Left hindlimb (tissue), 1 donor: ENCODE results near the gene GTF2H1.
A peak's percentile ranks its signal among the peaks of the same experiment; 100 is the strongest.

ENCODE experiments used
- DNase-seq: peaks from one replicate; pipeline ENCODE4 v3.0.0-alpha.2; 2018

The GTF2H1 gene

GRCh38 chr11:18321969-18322711 lies at the start of gene GTF2H1, which contains the start of gene HPS5:
Gene GTF2H1 (plus strand): TSS chr11:18322567. CDS start chr11:18333075, 10,508 bp downstream.
Gene HPS5 (minus strand): TSS chr11:18322140. CDS start chr11:18317858, 4,282 bp downstream.
- peak; percentile 96 for DNase-seq

GRCh38 chr11:18277565-18278271 lies 44.6 kb upstream of the GTF2H1 start:
- no peak for DNase-seq

DNA sequence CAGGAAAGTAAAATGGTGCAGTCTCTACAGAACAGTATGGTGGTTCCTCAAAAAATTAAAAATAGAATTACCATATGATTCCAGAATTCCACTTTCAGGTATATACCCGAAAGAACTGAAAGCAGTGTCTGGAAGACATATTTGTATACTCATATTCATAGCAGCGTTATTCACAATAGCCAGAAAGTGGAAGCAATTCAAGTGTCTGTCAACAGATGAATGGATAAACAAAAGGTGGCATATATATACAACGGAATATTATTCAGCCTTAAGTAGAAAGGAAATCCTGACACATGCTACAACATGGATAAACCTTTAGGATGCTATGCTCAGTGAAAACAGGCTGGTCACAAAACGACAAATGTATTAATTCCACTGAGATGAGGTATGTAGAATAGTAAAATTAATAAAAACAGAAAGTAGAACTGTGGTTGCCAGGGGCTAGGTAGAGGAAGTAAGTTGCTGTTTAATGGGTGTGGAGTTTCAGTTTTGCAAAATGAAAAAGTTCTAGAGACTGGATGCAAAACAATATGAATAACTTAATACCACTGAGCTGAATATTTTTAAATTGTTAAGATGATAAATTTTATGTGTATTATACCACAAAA lies 41.8 kb upstream of the GTF2H1 start:
- DNase-seq: no peak

DNA sequence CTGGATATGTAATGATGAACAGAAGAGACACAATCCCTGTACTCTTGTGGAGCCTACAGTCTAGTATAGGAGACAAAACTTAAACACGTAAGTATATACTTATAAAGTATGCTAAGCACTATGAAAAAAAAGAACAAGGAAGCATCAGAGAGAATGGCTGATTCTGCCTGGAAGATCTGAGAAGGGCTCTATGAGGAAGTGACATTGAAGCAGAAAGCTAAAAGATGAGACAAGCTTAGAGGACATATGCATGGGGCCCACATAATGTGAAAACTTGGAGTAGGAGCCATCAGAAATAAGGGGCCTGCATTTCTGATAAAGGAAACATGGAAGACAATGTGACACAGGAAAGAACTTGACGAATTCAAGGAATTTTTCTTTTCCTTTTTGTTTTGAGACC lies 39.7 kb upstream of the GTF2H1 start:
- DNase-seq: no peak

GRCh38 chr11:18285841-18286240 lies 36.5 kb upstream of the GTF2H1 start:
- no peak for DNase-seq

DNA sequence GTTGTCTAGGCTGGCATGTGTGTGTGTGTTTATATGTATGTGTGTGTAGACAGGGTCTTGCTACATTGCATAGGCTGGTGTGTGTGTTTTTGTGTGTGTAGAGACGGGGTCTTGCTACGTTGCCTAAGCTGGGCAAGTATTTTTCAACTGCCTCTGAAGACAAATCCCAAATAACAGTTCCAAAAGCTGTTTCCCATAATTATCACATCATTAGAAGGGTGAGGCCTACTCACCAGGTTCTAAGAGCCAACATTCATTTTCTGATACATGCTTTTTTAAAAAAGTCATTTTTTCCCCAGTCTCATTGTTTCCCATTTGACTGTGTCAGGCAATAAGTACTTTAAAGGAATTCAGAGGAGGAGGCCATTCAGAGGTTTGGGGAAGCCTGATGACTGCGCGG lies 33.5 kb upstream of the GTF2H1 start:
- no peak for DNase-seq

DNA sequence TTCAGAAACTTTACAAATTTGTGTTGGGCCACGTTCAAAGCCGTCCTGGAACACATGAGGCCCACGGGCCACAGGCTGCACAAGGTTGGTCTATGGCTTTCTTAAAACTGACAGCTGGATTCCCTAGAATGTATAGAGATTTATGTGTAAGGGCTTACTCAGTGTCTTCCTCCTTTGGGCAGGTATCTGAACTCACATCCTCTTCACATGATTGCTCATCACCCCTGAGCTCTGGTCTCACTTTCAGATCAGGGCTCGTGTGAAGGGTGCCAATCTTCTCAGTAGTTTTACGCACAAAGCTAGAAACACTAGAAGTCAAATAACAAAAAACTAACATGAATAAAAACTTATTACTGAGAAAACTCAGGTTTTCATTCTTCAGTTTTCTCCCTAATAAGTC lies 27.5 kb upstream of the GTF2H1 start:
- no peak for DNase-seq

DNA sequence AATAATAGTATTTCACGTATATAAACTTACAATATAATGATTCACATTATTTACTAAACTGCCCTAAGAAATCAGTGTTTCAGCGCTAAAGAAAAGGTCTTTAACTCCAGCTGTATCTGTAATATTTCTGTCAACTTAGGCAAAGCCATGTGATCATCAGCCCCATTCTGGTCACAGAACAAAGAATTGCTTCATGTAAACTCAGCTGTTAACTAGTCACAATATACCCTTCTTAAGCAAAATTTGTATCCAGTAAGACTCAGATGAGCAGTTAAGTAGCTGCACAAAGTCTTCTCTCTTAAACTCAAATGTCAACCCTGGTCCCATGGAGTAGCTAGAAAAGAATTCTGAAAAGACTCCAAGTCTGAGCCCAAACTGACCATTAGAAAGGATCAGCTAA lies 27.1 kb upstream of the GTF2H1 start:
- DNase-seq: no peak

DNA sequence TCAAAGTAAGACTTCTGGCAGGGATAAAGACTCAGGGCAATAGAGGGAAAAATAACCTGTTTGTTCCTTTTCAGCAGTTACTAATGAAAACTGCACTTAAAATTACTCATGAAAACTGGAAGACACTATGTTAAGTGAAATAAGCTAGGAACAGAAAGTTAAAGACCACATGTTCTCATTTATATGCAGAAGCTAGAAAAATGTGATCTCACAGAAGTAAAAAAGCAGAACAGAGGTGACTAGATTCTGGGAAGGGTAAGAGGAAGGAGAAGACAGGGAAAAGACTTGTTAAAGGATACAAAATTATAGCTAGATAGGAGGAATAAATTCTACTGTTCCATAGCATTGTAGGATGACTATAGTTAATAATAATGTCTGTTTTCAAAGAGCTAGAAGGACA lies 22.6 kb upstream of the GTF2H1 start:
- DNase-seq: no peak

GRCh38 chr11:18304745-18305144 lies 17.6 kb upstream of the GTF2H1 start:
- DNase-seq: no peak

GRCh38 chr11:18307461-18308139 lies 14.8 kb upstream of the GTF2H1 start:
- no peak for DNase-seq

GRCh38 chr11:18308242-18308641 lies 14.1 kb upstream of the GTF2H1 start:
- DNase-seq: no peak

DNA sequence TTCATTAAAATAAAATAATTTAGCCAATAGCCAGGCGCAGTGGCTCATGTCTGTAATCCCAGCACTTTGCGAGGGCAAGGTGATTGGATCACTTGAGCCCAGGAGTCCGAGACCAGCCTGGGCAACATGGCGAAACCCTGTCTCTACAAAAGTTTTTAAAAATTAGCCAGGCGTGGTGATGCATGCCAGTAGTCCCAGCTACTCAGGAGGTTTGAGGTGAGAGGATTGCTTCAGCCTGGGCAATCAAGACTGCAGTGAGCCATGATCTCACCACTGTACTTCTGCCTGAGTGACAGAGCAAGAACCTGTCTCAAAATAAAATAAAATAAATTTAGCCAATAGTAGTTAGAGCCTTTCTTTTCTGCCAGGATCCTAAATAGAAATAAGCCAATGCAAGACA lies 12.7 kb upstream of the GTF2H1 start:
- DNase-seq: no peak

- DNase-seq: no peak
These were observed 11.5 kb upstream of the GTF2H1 start for GRCh38 chr11:18310800-18311340.

- DNase-seq: no peak
These were observed 10.4 kb upstream of the GTF2H1 start for GRCh38 chr11:18312012-18312411.

GRCh38 chr11:18312663-18313420 lies 9.5 kb upstream of the GTF2H1 start:
- DNase-seq: no peak

DNA sequence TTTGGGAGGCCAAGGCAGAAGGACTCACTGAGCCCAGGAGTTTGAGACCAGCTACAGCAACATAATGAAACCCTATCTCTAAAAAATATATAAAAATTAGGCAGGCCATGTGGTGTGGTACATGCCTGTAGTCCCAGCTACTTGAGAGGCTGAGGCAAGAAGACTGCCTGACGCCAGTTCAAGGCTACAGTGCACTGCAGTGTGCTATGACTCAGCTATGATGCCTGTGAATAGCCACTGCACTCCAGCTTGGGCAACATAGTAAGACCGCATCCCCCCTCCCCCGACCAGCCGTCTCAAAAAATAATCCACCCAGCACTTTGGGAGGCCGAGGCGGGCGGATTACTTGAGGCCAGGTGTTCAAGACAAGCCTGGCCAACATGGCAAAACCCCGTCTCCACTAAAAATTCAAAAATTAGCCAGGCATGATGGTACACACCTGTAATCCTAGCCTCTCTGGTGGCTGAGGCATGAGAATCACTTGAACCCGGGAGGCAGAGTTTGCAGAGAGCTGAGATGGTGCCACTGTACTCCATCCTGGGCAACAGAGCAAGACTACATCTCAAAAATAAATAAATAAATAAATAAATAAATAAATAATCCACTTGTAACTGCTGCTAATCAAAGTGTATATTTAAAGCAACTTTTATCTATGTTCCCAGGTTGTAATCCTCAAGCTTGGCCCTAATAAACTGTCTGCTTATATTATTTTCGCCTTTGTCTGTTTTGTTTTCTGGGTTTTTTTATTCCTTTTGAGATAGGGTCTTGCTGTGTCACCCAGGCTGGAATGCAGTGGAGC lies 8.2 kb upstream of the GTF2H1 start:
- no peak for DNase-seq

GRCh38 chr11:18314784-18315523 lies 7.4 kb upstream of the GTF2H1 start:
- DNase-seq: no peak

- no peak for DNase-seq
These were observed 6.5 kb upstream of the GTF2H1 start for GRCh38 chr11:18315893-18316292.

- DNase-seq: no peak
These were observed 4.8 kb upstream of the GTF2H1 start for GRCh38 chr11:18317551-18317950.

GRCh38 chr11:18319914-18320313 lies 2.5 kb upstream of the GTF2H1 start:
- no peak for DNase-seq
